Transverse colon (tissue), 4 donors: Measurements from ENCODE around the gene ESR1.
"Not testable (repeated sequence)": the region's sequence is repeated elsewhere in the genome, so short reads cannot be mapped to it uniquely, and the experiment has no call there.

Experiments
- EP300 ChIP-seq: sonication (generic); formaldehyde crosslinking; IDR thresholded peaks from one replicate; pipeline ENCODE4 v1.6.1; 2017; ENCODE audit warnings: antibody characterized with exemption, low read depth
- POLR2A ChIP-seq: fragments of 450-650 bp; IDR thresholded peaks from one replicate; pipeline ENCODE4 v1.6.1; 2016; ENCODE audit warnings: antibody characterized with exemption, mild to moderate bottlenecking, moderate library complexity
- POLR2AphosphoS5 ChIP-seq, 3 donors: sonication (generic); formaldehyde crosslinking; IDR thresholded peaks; one replicate each; pipeline ENCODE4 v1.6.1; 2016; ENCODE audit warnings: antibody characterized with exemption in 3 of 3
- TF ChIP-seq, protein P1 (sequence below), 5 experiments: fragments of 200-600 bp in 3 of 5; fragments of 450-650 bp in 2 of 5; sonication (generic) in 3 of 5; IDR thresholded peaks; 1 replicate in 2 of 5; 2 replicates in 3 of 5; pipeline ENCODE4 v1.5.1; 2016 to 2017; ENCODE audit warnings: antibody characterized with exemption in 5 of 5, inconsistent platforms in 3 of 5, mild to moderate bottlenecking in 2 of 5, moderate library complexity in 1 of 5

DNA sequence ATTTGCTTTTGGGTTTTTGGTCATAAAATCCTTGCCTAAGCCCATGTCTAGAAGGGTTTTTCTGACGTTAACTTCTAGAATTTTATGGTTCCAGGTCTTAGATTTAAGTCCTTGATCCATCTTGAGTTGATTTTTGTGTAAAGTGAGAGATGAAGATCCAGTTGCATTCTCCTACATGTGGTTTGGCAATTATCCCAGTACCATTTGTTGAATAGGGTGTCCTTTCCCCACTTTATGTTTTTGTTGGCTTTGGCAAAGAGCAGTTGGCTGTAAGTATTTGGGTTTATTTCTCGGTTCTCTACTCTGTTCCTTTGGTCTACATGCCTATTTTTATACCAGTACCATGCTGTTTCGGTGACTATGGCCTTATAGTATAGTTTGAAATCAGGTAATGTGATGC is 86.9 kb downstream of the ESR1 start:
- TF ChIP-seq, protein P1, sequence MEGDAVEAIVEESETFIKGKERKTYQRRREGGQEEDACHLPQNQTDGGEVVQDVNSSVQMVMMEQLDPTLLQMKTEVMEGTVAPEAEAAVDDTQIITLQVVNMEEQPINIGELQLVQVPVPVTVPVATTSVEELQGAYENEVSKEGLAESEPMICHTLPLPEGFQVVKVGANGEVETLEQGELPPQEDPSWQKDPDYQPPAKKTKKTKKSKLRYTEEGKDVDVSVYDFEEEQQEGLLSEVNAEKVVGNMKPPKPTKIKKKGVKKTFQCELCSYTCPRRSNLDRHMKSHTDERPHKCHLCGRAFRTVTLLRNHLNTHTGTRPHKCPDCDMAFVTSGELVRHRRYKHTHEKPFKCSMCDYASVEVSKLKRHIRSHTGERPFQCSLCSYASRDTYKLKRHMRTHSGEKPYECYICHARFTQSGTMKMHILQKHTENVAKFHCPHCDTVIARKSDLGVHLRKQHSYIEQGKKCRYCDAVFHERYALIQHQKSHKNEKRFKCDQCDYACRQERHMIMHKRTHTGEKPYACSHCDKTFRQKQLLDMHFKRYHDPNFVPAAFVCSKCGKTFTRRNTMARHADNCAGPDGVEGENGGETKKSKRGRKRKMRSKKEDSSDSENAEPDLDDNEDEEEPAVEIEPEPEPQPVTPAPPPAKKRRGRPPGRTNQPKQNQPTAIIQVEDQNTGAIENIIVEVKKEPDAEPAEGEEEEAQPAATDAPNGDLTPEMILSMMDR (IDR thresholded peaks at IDR 0.05): not testable (repeated sequence)
- TF ChIP-seq POLR2A; EP300; POLR2AphosphoS5 (IDR thresholded peaks at IDR 0.05): not testable (repeated sequence)
